CD4-positive, alpha-beta memory T cell (primary cell): Measurements from ENCODE around the gene ULK3. TPM values are rescaled to one million over a fixed set of nuclear protein-coding genes. Genes with fewer than 3 reads are reported as not detected.

Source experiments
- CTCF ChIA-PET: fragments of 350-600 bp; sonication (Branson Sonifier 250); formaldehyde crosslinking; loops from one replicate; lab custom pipeline; 2021; ENCODE audit warnings: inconsistent platforms; ENCODE audit not compliant: partially characterized antibody; lab: Charles Lee
- POLR2A ChIA-PET: fragments of 350-600 bp; sonication (Branson Sonifier 250); formaldehyde crosslinking; loops from one replicate; lab custom pipeline; 2021; ENCODE audit not compliant: partially characterized antibody; lab: Charles Lee
- DNase-seq, 5 donors: peaks; one replicate each; pipeline versions ENCODE4 v3.0.0 to v3.0.0-alpha.2; 2020 to 2022; ENCODE audit warnings: mixed read lengths in 1 of 5
- H3K27ac ChIP-seq: one replicate; pipeline ENCODE4 v1.7.0; 2013; ENCODE audit warnings: low read depth, low read length
- H3K27me3 ChIP-seq: 2 replicates; pipeline ENCODE4 v1.7.0; 2013; ENCODE audit warnings: mild to moderate bottlenecking, low read length, moderate library complexity; ENCODE audit not compliant: insufficient read depth
- H3K36me3 ChIP-seq: 2 replicates; pipeline ENCODE4 v1.7.0; 2013; ENCODE audit warnings: mild to moderate bottlenecking, low read length, moderate library complexity; ENCODE audit not compliant: insufficient read depth
- H3K4me1 ChIP-seq: 2 replicates; pipeline ENCODE4 v1.7.0; 2013; ENCODE audit warnings: mild to moderate bottlenecking, low read length, moderate library complexity; ENCODE audit not compliant: insufficient read depth
- H3K4me3 ChIP-seq, 2 donors: one replicate each; pipeline ENCODE4 v1.7.0; 2013; ENCODE audit warnings: low read length in 2 of 2, mild to moderate bottlenecking in 1 of 2
- H3K9me3 ChIP-seq, 2 donors: one replicate each; pipeline ENCODE4 v1.7.0; 2013; ENCODE audit warnings: low read length in 2 of 2, control low read depth in 1 of 2; ENCODE audit not compliant: control insufficient read depth in 1 of 2
- H3K27ac Mint-ChIP-seq, 7 donors: one replicate each; pipeline ENCODE4 v1.8.0; 2020 to 2021; ENCODE audit warnings: mixed read lengths in 7 of 7, mild to moderate bottlenecking in 6 of 7, inconsistent platforms in 3 of 7, moderate library complexity in 3 of 7
- H3K27me3 Mint-ChIP-seq, 2 donors: one replicate each; pipeline ENCODE4 v1.8.0; 2020 to 2021; ENCODE audit warnings: mixed read lengths in 2 of 2
- H3K36me3 Mint-ChIP-seq, 2 donors: one replicate each; pipeline ENCODE4 v1.8.0; 2020 to 2021; ENCODE audit warnings: mixed read lengths in 2 of 2, inconsistent platforms in 1 of 2, mild to moderate bottlenecking in 1 of 2
- H3K4me1 Mint-ChIP-seq, 4 donors: one replicate each; pipeline ENCODE4 v1.8.0; 2020 to 2021; ENCODE audit warnings: mixed read lengths in 4 of 4, mild to moderate bottlenecking in 1 of 4
- H3K4me3 Mint-ChIP-seq, 8 donors: one replicate each; pipeline ENCODE4 v1.8.0; 2020 to 2021; ENCODE audit warnings: mixed read lengths in 8 of 8, mild to moderate bottlenecking in 7 of 8, moderate library complexity in 6 of 8, inconsistent platforms in 3 of 8
- H3K9me3 Mint-ChIP-seq, 8 donors: one replicate each; pipeline ENCODE4 v1.8.0; 2020 to 2021; ENCODE audit warnings: mixed read lengths in 8 of 8, mild to moderate bottlenecking in 5 of 8, inconsistent platforms in 3 of 8, moderate library complexity in 1 of 8
- intact Hi-C: fragments of 100-400 bp; cut with micrococcal nuclease; formaldehyde crosslinking; loops from one replicate; pipeline ENCODE4 v1.15.1; 2023
- polyA plus RNA-seq, 2 donors: library from polyadenylated mRNA; unstranded; fragments of 300-500 nt; fragmentation: Illumina TruSeq; gene quantifications; one replicate each; pipeline ENCODE4 v1.2.3, GENCODE V29; 2021
- total RNA-seq, 2 experiments: library from RNA; stranded (reverse); gene quantifications; one replicate each; pipeline ENCODE4 v1.2.3, GENCODE V29; 2021

Gene ULK3
- total and polyA plus RNA-seq, 4 experiments from 2014 or later, result 33.6 to 88.3 (median 61.7) TPM

DNA sequence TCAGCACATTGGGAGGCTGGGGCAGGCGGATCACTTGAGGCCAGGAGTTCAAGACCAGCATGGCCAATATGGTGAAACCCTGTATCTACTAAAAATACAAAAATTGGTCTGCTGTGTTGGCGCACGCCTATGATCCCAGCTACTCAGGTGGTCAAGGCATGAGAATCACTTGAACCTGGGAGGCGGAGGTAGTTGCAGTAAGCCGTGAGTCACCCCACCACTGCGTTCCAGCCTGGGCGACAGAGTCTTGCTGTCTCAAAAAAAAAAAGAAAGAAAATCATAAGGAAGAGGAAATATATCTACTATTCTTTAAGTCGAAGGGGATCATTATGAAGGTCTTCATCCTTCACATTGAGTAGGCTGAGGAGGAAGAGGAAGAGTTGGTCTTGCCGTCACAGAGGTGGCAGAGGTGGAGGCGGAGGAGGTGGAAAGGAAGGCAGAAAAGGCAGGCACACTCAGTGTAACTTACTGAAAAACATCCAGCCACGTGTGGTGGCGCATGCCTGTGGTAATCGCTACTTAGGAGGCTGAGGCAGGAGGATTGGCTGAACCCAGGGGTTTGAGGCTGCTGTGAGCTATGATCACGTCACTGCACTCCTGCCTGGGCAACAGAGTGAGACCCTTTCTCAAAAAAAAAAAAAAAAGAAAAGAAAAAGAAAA lies 46.9 kb downstream of the ULK3 start:
- intact Hi-C loops, result no loop called here
- Histone ChIP-seq H3K9me3 (no peaks in the 10 kb centered on the region), H3K4me3 (no peak overlapping the region), H3K27me3 (no peaks in the 10 kb centered on the region), H3K4me1 (peaks cover 94% of the 10 kb centered on the region), H3K27ac (peak overlapping the region; percentile 84), H3K36me3 (peaks cover 43% of the 10 kb centered on the region)
- no peaks in the 10 kb centered on the region for H3K27me3 Mint-ChIP-seq
- peak overlapping the region; percentile 74 to 97 (median 91) for H3K27ac Mint-ChIP-seq
- no peaks in the 10 kb centered on the region for H3K9me3 Mint-ChIP-seq
- ChIA-PET POLR2A (interaction anchor here (1.3 to 23.0 kb wide), 5 partner anchors 9 to 72 kb away, joined by 4 to 1342 read pairs (median 5); partner anchors contain the start of gene CSK), CTCF (interaction anchor here (0.9 to 36.4 kb wide), 4 partner anchors 9 to 163 kb away, joined by 3 to 1908 read pairs (median 43); partner anchors contain the start of gene CSK)
- H3K36me3 Mint-ChIP-seq, result peaks cover 26 to 64% of the 10 kb centered on the region in 2 donors
- peak overlapping the region; percentile 14 to 82 (median 72) for H3K4me3 Mint-ChIP-seq
- H3K4me1 Mint-ChIP-seq, result peaks cover 54 to 89% (median 72%) of the 10 kb centered on the region in 4 donors
- DNase-seq, result peak in 3 of 5 donors; percentile 28 to 72 (median 43)

DNA sequence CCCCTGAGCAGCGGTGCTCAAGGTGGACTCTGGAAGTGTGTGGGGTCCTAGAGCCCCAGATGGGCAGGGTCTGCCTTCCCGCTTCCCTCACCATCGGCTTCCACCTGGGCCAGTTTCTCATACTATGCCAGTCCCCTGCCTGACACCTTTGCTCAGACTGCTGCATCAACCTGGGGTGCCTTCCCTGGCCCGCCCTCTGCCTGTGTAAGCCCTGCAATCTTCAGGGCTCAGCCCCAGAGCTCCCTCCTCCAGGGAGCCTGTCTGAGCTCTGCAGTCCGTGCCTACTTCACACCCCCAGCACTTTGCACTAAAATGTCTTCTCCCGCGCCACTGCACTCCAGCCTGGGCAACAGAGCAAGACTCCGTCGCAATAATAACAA lies 48.0 kb downstream of the ULK3 start:
- H3K27ac ChIP-seq, result peak overlapping the region; percentile 56
- no peak for DNase-seq

DNA sequence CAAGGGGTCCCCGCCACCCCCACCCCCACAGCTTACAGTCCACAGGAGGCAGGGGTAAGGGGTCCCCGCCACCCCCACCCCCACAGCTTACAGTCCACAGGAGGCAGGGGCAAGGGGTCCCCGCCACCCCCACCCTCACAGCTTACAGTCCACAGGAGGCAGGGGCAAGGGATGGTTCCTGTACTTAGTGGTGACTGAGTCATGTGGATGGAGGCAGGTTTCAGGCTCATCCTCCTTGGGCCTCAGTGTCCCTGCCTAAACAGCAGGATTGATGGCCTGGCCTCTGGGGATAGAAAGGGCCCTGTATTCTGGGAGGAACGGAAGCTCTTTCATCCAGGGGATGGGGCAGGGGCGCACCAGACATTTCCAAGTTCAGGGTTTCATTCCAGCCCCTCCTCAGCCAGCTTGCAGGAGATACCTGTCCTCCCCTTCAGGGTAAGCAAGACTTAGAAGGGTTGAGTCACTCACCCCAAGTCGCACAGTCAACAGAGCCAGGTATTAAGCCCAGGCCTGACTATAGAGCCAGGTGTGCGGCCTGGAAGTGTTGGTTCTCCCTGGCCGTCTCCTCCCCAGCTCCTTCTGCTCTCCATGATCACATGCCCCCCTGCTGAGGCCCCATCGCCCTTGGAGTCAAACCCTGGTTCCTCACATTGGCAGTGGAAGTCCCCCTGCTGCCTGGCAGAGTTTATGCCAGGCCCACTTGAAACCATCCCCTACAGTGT lies 48.5 kb downstream of the ULK3 start:
- intact Hi-C loops, result no loop called here

More for the DNA sequence above, 48.0 kb downstream of the ULK3 start:
- H3K27ac Mint-ChIP-seq, result peak overlapping the region; percentile 68 to 92 (median 88)
- Histone ChIP-seq H3K27me3 (no peaks in the 10 kb centered on the region), H3K4me1 (peaks cover 99% of the 10 kb centered on the region), H3K9me3 (no peaks in the 10 kb centered on the region), H3K4me3 (no peak overlapping the region), H3K36me3 (peaks cover 33% of the 10 kb centered on the region)
- peaks cover 58 to 94% (median 76%) of the 10 kb centered on the region in 4 donors for H3K4me1 Mint-ChIP-seq
- peak overlapping the region in 7 of 8 donors; percentile 49 to 83 (median 73) for H3K4me3 Mint-ChIP-seq
- ChIA-PET POLR2A (interaction anchor here (1.2 to 23.0 kb wide), 5 partner anchors 11 to 657 kb away, joined by 3 to 1342 read pairs (median 5); partner anchors contain the start of genes CSK, FAM219B and SIN3A), CTCF (interaction anchor here (1.2 to 36.4 kb wide), 7 partner anchors 11 to 162 kb away, joined by 3 to 1908 read pairs (median 9); partner anchors contain the start of genes CSK and CYP1A1)
- H3K9me3 Mint-ChIP-seq, result no peaks in the 10 kb centered on the region
- H3K27me3 Mint-ChIP-seq, result no peaks in the 10 kb centered on the region
- intact Hi-C loops, result no loop called here
- H3K36me3 Mint-ChIP-seq, result peaks cover 19 to 59% of the 10 kb centered on the region in 2 donors

DNA sequence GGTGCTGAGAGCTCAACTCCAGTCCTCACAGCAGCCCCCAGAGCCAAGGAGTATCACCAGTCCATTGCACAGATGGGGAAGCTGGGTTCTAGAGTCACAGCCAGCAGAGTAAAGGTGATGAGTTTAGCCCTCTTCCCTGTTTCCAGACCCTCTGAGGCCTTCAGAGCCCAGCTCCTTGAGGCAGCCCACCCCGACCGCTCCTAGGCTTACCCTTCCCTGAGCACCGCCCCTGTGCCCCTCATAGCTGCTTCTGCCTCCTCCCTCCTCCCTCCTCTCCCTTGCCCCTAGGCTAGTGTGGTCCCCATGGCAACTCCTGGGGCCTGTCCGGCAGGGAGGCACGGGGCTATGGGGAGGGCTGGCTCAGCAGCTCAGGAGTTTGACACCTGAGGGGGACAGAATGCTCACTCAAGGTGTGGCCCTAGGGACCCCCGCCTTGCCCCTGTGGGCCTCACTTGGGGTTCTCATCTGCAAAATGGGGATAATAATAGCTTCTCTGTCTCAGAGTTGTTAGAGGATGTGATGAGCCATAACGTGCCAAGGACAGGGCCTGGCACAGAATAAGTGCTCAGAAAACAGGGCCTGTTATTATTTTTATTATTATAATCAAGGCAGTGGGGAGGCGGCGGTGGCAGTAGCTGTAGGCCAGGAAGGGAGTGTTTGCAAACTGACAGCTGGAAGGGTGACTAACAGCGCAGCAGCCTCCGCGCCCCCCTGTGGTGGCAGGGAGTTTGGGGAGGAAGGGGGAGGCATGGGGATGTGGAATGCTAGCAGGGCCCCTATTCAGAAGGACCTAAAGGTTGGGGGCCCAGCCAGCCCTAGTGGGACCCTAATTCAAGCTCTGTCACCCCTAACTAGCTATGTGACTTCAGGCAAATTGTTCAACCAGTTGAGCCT lies 49.6 kb downstream of the ULK3 start:
- Mint-ChIP-seq H3K4me3 (peak overlapping the region; percentile 6 to 96 (median 75)), H3K36me3 (peaks cover 18 to 54% of the 10 kb centered on the region in 2 donors), H3K27me3 (no peaks in the 10 kb centered on the region), H3K4me1 (peaks cover 61 to 94% (median 77%) of the 10 kb centered on the region in 4 donors), H3K9me3 (no peaks in the 10 kb centered on the region), H3K27ac (peak overlapping the region; percentile 80 to 95 (median 90))
- H3K4me1 ChIP-seq, result peaks cover 99% of the 10 kb centered on the region
- no peaks in the 10 kb centered on the region for H3K9me3 ChIP-seq
- ChIA-PET POLR2A (interaction anchor here (0.9 to 23.0 kb wide), 14 partner anchors 9 to 659 kb away, joined by 3 to 1342 read pairs (median 4); partner anchors contain the start of genes CLK3, COX5A, CSK and FAM219B), CTCF (interaction anchor here (0.6 to 36.4 kb wide), 16 partner anchors 2 to 251 kb away, joined by 3 to 1908 read pairs (median 4); partner anchors contain the start of genes CSK, CYP1A1, LMAN1L and ULK3)
- intact Hi-C loops, result loop anchor here (1.0 kb wide), 2 partner anchors 12 to 22 kb away; no protein-coding TSS in a partner anchor
- DNase-seq, result peak; percentile 70 to 83 (median 75)
- peak overlapping the region; percentile 17 to 24 for H3K4me3 ChIP-seq
- peak overlapping the region; percentile 56 for H3K27ac ChIP-seq
- H3K36me3 ChIP-seq, result peaks cover 17% of the 10 kb centered on the region
- H3K27me3 ChIP-seq, result no peaks in the 10 kb centered on the region

More for the DNA sequence above, 48.5 kb downstream of the ULK3 start:
- no peaks in the 10 kb centered on the region for H3K9me3 Mint-ChIP-seq
- no peaks in the 10 kb centered on the region for H3K9me3 ChIP-seq
- H3K4me1 ChIP-seq, result peaks cover 99% of the 10 kb centered on the region
- H3K27ac ChIP-seq, result peak overlapping the region; percentile 56
- H3K36me3 Mint-ChIP-seq, result peaks cover 18 to 56% of the 10 kb centered on the region in 2 donors
- peak overlapping the region in 6 of 8 donors; percentile 58 to 83 (median 73) for H3K4me3 Mint-ChIP-seq
- H3K27me3 ChIP-seq, result no peaks in the 10 kb centered on the region
- H3K27ac Mint-ChIP-seq, result peak overlapping the region; percentile 68 to 92 (median 88)
- peaks cover 58 to 94% (median 76%) of the 10 kb centered on the region in 4 donors for H3K4me1 Mint-ChIP-seq
- H3K4me3 ChIP-seq, result no peak overlapping the region
- ChIA-PET CTCF (interaction anchor here (0.5 to 36.4 kb wide), 15 partner anchors 1 to 161 kb away, joined by 3 to 1908 read pairs (median 5); partner anchors contain the start of genes CSK, CYP1A1, LMAN1L and ULK3), POLR2A (interaction anchor here (1.0 to 23.0 kb wide), 9 partner anchors 12 to 658 kb away, joined by 3 to 1342 read pairs (median 4); partner anchors contain the start of genes CSK, FAM219B, RPP25 and SIN3A)
- no peak for DNase-seq
- no peaks in the 10 kb centered on the region for H3K27me3 Mint-ChIP-seq
- H3K36me3 ChIP-seq, result peaks cover 27% of the 10 kb centered on the region

DNA sequence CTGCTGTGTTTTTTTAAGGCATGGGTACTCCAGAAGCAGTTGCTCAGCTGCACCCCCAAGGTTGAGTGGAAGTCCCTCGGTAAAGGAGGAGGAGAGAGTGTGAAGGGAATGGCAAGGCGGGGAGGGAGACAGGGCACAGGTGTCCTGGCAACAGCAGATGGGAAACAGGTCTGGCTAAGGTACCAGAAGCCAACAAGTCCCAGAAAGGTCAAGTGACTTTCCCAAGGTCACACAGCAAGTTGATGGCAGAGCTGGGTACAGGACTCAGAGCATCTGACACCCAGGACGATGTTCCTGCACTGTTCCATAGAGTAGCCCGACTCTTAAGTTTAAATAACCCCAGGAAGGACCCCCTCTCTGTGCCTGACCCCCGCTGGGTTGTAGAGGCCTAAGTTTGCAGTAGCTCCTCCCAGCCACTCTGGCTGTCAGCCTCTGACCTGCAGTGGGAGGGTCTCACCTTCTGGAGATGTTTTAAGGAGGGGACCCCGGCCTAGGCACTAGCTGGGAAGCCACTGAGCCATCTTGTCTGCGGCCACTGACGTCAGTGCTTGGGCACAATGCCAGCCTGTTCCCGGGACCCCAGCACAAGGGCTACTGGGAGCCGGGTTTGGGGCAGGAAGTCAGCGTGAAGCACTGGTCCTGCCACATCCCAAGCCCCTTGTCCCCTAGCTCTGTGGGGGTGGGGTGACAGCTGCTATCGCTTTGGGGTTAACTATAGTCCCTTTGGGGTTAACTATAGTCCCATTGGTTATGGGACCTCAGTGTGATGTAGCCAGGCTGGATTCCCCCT lies 50.5 kb downstream of the ULK3 start:
- Histone ChIP-seq H3K27me3 (no peaks in the 10 kb centered on the region), H3K36me3 (peaks cover 11% of the 10 kb centered on the region), H3K4me3 (peak overlapping the region in 1 of 2 donors; percentile 17), H3K4me1 (peaks cover 99% of the 10 kb centered on the region), H3K27ac (peak overlapping the region; percentile 56), H3K9me3 (no peaks in the 10 kb centered on the region)
- Mint-ChIP-seq H3K27me3 (no peaks in the 10 kb centered on the region), H3K36me3 (peaks cover 15 to 50% of the 10 kb centered on the region in 2 donors), H3K9me3 (no peaks in the 10 kb centered on the region), H3K27ac (peak overlapping the region; percentile 82 to 95 (median 92)), H3K4me3 (peak overlapping the region; percentile 70 to 96 (median 75)), H3K4me1 (peaks cover 59 to 94% (median 78%) of the 10 kb centered on the region in 4 donors)
- CTCF ChIA-PET, result interaction anchor here (0.8 to 36.4 kb wide), 11 partner anchors 3 to 250 kb away, joined by 3 to 1908 read pairs (median 9); partner anchors contain the start of genes CSK, LMAN1L, RPP25 and ULK3
- DNase-seq, result no peak
- POLR2A ChIA-PET, result interaction anchor here (0.9 to 24.9 kb wide), 10 partner anchors 2 to 177 kb away, joined by 3 to 1342 read pairs (median 5); partner anchors contain the start of genes CLK3, COX5A, CSK and FAM219B
- intact Hi-C loops, result loop anchor here (1.0 kb wide), 2 partner anchors 11 to 21 kb away; no protein-coding TSS in a partner anchor
